Panc1 (cell line): ENCODE measurements around the gene TMPRSS13. TPM values are rescaled to one million over a fixed set of nuclear protein-coding genes. Genes with fewer than 3 reads are reported as not detected.

Experiments used
- ATAC-seq: fragments of 200-7000 bp; cut with Tn5 transposase; 2 replicates; pipeline ENCODE4 v1.9.1; 2020; ENCODE audit warnings: mild to moderate bottlenecking, moderate library complexity
- BruUV-seq: library from RNA; stranded (reverse); fragments of 400-500 nt; replicated peaks from 2 replicates; lab custom pipeline; 2021; lab: Mats Ljungman, UMichigan
- CTCF ChIA-PET: fragments of 300-600 bp; sonication (Branson Sonifier 250); formaldehyde crosslinking; loops from one replicate; lab custom pipeline; 2022; ENCODE audit warnings: antibody characterized with exemption; lab: Charles Lee
- POLR2A ChIA-PET: fragments of 300-600 bp; sonication (Branson Sonifier 250); formaldehyde crosslinking; loops from one replicate; lab custom pipeline; 2022; ENCODE audit warnings: antibody characterized with exemption; lab: Charles Lee
- DNase-seq: peaks from one replicate; pipeline ENCODE4 v3.0.0-alpha.2; 2010; ENCODE audit warnings: low read depth, low spot score
- H3K27ac ChIP-seq: 2 replicates; pipeline ENCODE4 v1.5.1; 2011; ENCODE audit warnings: mild to moderate bottlenecking, low read length, inconsistent platforms
- H3K27me3 ChIP-seq: fragments of 200-500 bp; sonication (Bioruptor generic); 2 replicates; pipeline ENCODE4 v1.6.0; 2014; ENCODE audit warnings: low read length, inconsistent platforms; ENCODE audit not compliant: control insufficient read depth, insufficient read depth
- H3K36me3 ChIP-seq: fragments of 200-500 bp; sonication (Bioruptor generic); 2 replicates; pipeline ENCODE4 v1.5.1; 2014; ENCODE audit warnings: inconsistent platforms, mild to moderate bottlenecking, low read length, moderate library complexity; ENCODE audit not compliant: control insufficient read depth, insufficient read depth
- H3K4me1 ChIP-seq: 2 replicates; pipeline ENCODE4 v1.5.1; 2011; ENCODE audit warnings: inconsistent platforms, mild to moderate bottlenecking, low read length, moderate library complexity; ENCODE audit not compliant: control insufficient read depth, insufficient read depth
- H3K4me3 ChIP-seq, 2 experiments: 2 replicates each; pipeline ENCODE4 v1.5.1; 2011 to 2012; ENCODE audit warnings: low read depth in 2 of 2, low read length in 2 of 2, mild to moderate bottlenecking in 2 of 2, inconsistent platforms in 1 of 2, moderate library complexity in 1 of 2
- H3K9me3 ChIP-seq: fragments of 200-500 bp; sonication (Bioruptor generic); 2 replicates; pipeline ENCODE4 v1.5.1; 2014; ENCODE audit warnings: low read depth, mild to moderate bottlenecking, inconsistent platforms, low read length, moderate library complexity; ENCODE audit not compliant: control insufficient read depth, insufficient read depth
- POLR2AphosphoS5 ChIP-seq: IDR thresholded peaks from 2 replicates; pipeline ENCODE4 v1.6.1; 2012; ENCODE audit warnings: mild to moderate bottlenecking, low read depth, low read length, moderate library complexity
- SIN3A ChIP-seq: IDR thresholded peaks from 2 replicates; pipeline ENCODE4 v1.6.1; 2012; ENCODE audit warnings: low read depth, mild to moderate bottlenecking, low read length, moderate library complexity, borderline replicate concordance; ENCODE audit not compliant: insufficient read depth
- TCF7L2 ChIP-seq: IDR thresholded peaks from 2 replicates; pipeline ENCODE4 v1.6.1; 2011; ENCODE audit warnings: mild to moderate bottlenecking, low read depth, low read length, inconsistent platforms
- in situ Hi-C: cut with HindIII; loops from 2 replicates; pipeline ENCODE4 v1.10.0; 2016; ENCODE audit warnings: low sequenced_read_pairs, low pct_unique_long_range_greater_than_20kb
- intact Hi-C: fragments of 100-400 bp; cut with micrococcal nuclease; formaldehyde crosslinking; loops from one replicate; pipeline ENCODE4 v1.10.0; 2022; ENCODE audit not compliant: unreplicated experiment
- total RNA-seq: library from RNA; stranded (reverse); gene quantifications from one replicate; pipeline ENCODE4 v1.2.1, GENCODE V29; 2021; ENCODE audit not compliant: unreplicated experiment
- TF ChIP-seq, protein P1 (sequence below), 2 experiments: IDR thresholded peaks; 2 replicates each; pipeline ENCODE4 v1.6.1; 2011 to 2012; ENCODE audit warnings: low read depth in 2 of 2, control low read depth in 1 of 2, low read length in 1 of 2, mild to moderate bottlenecking in 1 of 2, moderate library complexity in 1 of 2; ENCODE audit not compliant: insufficient read depth in 1 of 2
- TF ChIP-seq, protein P2 (sequence below): fragments of 450-650 bp; IDR thresholded peaks from 2 replicates; pipeline ENCODE4 v1.5.1; 2017; ENCODE audit warnings: mild to moderate bottlenecking

The TMPRSS13 gene
- total RNA-seq, 1 experiment from 2014 or later, result not detected

DNA sequence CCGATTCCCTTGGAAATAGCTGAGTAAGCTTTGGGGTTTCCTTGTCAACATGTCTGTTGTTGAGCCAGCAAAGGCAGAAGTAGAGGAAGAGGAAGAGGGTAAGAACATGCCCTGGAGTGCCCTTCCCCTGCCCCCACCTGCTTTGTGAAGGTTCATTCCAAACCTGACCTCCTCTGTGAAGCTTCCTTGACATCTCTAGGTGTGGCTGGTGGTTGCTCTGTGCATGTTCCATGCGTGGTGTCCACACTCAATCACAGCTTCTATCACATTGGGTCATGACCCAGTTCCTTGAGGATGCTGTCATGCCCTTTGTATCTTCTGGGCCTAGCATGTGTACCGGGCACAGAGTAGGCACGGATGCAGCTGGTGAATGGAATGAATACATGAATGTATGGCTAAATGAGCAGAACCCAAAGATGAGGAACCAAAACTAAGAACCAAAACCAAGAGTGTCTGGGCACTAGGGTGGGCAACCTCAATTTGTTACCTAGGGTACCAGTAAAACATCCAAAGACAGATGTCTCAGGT, 29.0 kb downstream of the TMPRSS13 start:
- DNase-seq (no peak), ATAC-seq (no peak)

DNA sequence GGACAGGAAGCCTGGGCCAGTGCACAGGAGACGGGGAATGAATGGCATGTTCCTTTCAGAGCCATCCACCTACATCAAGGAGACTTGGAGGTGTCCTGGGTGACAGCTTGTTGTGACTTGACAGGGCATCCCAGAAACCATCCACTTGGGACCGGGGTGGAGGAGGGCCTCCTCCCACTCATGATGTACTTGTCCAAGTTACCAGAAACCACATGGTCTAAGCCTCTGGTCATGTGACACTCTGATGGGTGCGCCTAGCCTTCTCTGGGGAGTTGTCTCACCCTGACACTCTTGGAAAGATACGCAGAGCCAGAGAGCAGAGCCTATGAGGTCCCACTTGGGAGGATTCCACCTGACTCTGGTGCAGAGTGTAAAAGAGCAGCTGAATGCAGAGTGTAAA, 31.1 kb downstream of the TMPRSS13 start:
- POLR2A ChIA-PET, result no interaction called here

More for the DNA sequence above, 29.0 kb downstream of the TMPRSS13 start:
- TF ChIP-seq, protein P1, sequence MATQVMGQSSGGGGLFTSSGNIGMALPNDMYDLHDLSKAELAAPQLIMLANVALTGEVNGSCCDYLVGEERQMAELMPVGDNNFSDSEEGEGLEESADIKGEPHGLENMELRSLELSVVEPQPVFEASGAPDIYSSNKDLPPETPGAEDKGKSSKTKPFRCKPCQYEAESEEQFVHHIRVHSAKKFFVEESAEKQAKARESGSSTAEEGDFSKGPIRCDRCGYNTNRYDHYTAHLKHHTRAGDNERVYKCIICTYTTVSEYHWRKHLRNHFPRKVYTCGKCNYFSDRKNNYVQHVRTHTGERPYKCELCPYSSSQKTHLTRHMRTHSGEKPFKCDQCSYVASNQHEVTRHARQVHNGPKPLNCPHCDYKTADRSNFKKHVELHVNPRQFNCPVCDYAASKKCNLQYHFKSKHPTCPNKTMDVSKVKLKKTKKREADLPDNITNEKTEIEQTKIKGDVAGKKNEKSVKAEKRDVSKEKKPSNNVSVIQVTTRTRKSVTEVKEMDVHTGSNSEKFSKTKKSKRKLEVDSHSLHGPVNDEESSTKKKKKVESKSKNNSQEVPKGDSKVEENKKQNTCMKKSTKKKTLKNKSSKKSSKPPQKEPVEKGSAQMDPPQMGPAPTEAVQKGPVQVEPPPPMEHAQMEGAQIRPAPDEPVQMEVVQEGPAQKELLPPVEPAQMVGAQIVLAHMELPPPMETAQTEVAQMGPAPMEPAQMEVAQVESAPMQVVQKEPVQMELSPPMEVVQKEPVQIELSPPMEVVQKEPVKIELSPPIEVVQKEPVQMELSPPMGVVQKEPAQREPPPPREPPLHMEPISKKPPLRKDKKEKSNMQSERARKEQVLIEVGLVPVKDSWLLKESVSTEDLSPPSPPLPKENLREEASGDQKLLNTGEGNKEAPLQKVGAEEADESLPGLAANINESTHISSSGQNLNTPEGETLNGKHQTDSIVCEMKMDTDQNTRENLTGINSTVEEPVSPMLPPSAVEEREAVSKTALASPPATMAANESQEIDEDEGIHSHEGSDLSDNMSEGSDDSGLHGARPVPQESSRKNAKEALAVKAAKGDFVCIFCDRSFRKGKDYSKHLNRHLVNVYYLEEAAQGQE (IDR thresholded peaks at IDR 0.05; ENCODE audit: insufficient read depth in 1 of 2, low read depth in 2 of 2, low read length in 1 of 2), result no peak
- TF ChIP-seq SIN3A, result no peak
- H3K36me3 ChIP-seq, result no peaks in the 10 kb centered on the region
- intact Hi-C loops, result no loop called here
- no peak overlapping the region for H3K27ac ChIP-seq
- ChIA-PET POLR2A (no interaction called here), CTCF (interaction anchor here (0.6 kb wide), 1 partner anchor 23 kb away, joined by 13 read pairs; no protein-coding TSS in a partner anchor)
- peaks cover 11% of the 10 kb centered on the region for H3K27me3 ChIP-seq
- in situ Hi-C loops, result no loop called here
- no TSS peak for BruUV-seq
- H3K9me3 ChIP-seq, result no peaks in the 10 kb centered on the region
- H3K4me1 ChIP-seq, result no peaks in the 10 kb centered on the region
- no peak overlapping the region for H3K4me3 ChIP-seq

More for the DNA sequence above, 31.1 kb downstream of the TMPRSS13 start:
- CTCF ChIA-PET, result no interaction called here
- Histone ChIP-seq H3K27ac (no peak overlapping the region), H3K4me1 (no peaks in the 10 kb centered on the region), H3K36me3 (no peaks in the 10 kb centered on the region), H3K9me3 (no peaks in the 10 kb centered on the region), H3K27me3 (peaks cover 21% of the 10 kb centered on the region), H3K4me3 (no peak overlapping the region)
- BruUV-seq, result no TSS peak
- TF ChIP-seq, protein P2, sequence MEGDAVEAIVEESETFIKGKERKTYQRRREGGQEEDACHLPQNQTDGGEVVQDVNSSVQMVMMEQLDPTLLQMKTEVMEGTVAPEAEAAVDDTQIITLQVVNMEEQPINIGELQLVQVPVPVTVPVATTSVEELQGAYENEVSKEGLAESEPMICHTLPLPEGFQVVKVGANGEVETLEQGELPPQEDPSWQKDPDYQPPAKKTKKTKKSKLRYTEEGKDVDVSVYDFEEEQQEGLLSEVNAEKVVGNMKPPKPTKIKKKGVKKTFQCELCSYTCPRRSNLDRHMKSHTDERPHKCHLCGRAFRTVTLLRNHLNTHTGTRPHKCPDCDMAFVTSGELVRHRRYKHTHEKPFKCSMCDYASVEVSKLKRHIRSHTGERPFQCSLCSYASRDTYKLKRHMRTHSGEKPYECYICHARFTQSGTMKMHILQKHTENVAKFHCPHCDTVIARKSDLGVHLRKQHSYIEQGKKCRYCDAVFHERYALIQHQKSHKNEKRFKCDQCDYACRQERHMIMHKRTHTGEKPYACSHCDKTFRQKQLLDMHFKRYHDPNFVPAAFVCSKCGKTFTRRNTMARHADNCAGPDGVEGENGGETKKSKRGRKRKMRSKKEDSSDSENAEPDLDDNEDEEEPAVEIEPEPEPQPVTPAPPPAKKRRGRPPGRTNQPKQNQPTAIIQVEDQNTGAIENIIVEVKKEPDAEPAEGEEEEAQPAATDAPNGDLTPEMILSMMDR, result no peak
- TF ChIP-seq SIN3A (no peak), POLR2AphosphoS5 (no peak), TCF7L2 (no peak)
- TF ChIP-seq, protein P1 (IDR thresholded peaks at IDR 0.05; ENCODE audit: insufficient read depth in 1 of 2, low read depth in 2 of 2, low read length in 1 of 2), result no peak
- in situ Hi-C loops, result no loop called here
- intact Hi-C loops, result no loop called here
- no peak for ATAC-seq
- no peak for DNase-seq
